Neural cell (in vitro differentiated cells): ENCODE results near the gene ADGRD1. TPM values are rescaled to one million over a fixed set of nuclear protein-coding genes. Genes with fewer than 3 reads are reported as not detected.

ENCODE experiments used
- H2AFZ ChIP-seq: fragments of 200-600, 300-800 bp; sonication (generic), shearing (Covaris generic); 2 replicates; pipeline ENCODE4 v1.6.0; 2014; ENCODE audit warnings: low read depth, mild to moderate bottlenecking, antibody characterized with exemption, low read length, moderate library complexity
- H3F3A ChIP-seq: fragments of 200-600 bp; shearing (Covaris generic); 2 replicates; pipeline ENCODE4 v1.6.1; 2016; ENCODE audit warnings: mild to moderate bottlenecking, moderate library complexity, mixed read lengths, antibody characterized with exemption, low read length; ENCODE audit not compliant: insufficient read depth, poor library complexity, severe bottlenecking
- H3K27ac ChIP-seq: fragments of 200-600, 300-800 bp; sonication (generic), shearing (Covaris generic); 2 replicates; pipeline ENCODE4 v1.5.1; 2014; ENCODE audit warnings: mild to moderate bottlenecking, low read length, moderate library complexity
- H3K27me3 ChIP-seq: fragments of 300-800, 200-600 bp; sonication (generic), shearing (Covaris generic); 2 replicates; pipeline ENCODE4 v1.6.0; 2014; ENCODE audit warnings: mild to moderate bottlenecking, low read depth, low read length, moderate library complexity; ENCODE audit not compliant: insufficient read depth
- H3K36me3 ChIP-seq: fragments of 300-800, 200-600 bp; sonication (generic), shearing (Covaris generic); 2 replicates; pipeline ENCODE4 v1.5.1; 2014; ENCODE audit warnings: mild to moderate bottlenecking, antibody characterized with exemption, low read length, moderate library complexity; ENCODE audit not compliant: insufficient read depth
- H3K4me2 ChIP-seq: fragments of 300-800, 200-600 bp; sonication (generic), shearing (Covaris generic); 2 replicates; pipeline ENCODE4 v1.6.0; 2014; ENCODE audit warnings: mild to moderate bottlenecking, low read length
- H3K4me3 ChIP-seq: fragments of 300-800, 200-600 bp; sonication (generic), shearing (Covaris generic); 2 replicates; pipeline ENCODE4 v1.5.1; 2014; ENCODE audit warnings: mild to moderate bottlenecking, low read length, moderate library complexity
- H3K79me2 ChIP-seq: fragments of 200-600 bp; shearing (Covaris generic); replicated peaks from 2 replicates; pipeline ENCODE4 v1.6.0; 2014; ENCODE audit warnings: mild to moderate bottlenecking, low read length, moderate library complexity; ENCODE audit not compliant: insufficient read depth
- H3K9ac ChIP-seq: fragments of 300-800, 200-600 bp; sonication (generic), shearing (Covaris generic); 2 replicates; pipeline ENCODE4 v1.6.1; 2016; ENCODE audit warnings: mild to moderate bottlenecking, low read length, mixed read lengths
- H3K9me2 ChIP-seq: fragments of 200-600 bp; shearing (Covaris generic); 2 replicates; pipeline ENCODE4 v1.6.1; 2016; ENCODE audit warnings: mild to moderate bottlenecking, low read length, mixed read lengths; ENCODE audit not compliant: insufficient read depth
- H3K9me3 ChIP-seq: fragments of 200-600, 300-800 bp; sonication (generic), shearing (Covaris generic); 2 replicates; pipeline ENCODE4 v1.6.1; 2016; ENCODE audit warnings: mild to moderate bottlenecking, mixed run types, low read length, moderate library complexity, mixed read lengths
- H4K20me1 ChIP-seq: fragments of 200-600 bp; shearing (Covaris generic); 2 replicates; pipeline ENCODE4 v1.6.1; 2016; ENCODE audit warnings: mild to moderate bottlenecking, mixed run types; ENCODE audit not compliant: insufficient read depth
- CTCF ChIP-seq: fragments of 450-650 bp; IDR thresholded peaks from 2 replicates; pipeline ENCODE4 v1.5.1; 2014; ENCODE audit warnings: antibody characterized with exemption, mild to moderate bottlenecking, moderate library complexity; ENCODE audit not compliant: poor library complexity, severe bottlenecking
- EP300 ChIP-seq: fragments of 450-650 bp; conservative IDR thresholded peaks from 2 replicates; pipeline ENCODE4 v1.6.1; 2014; ENCODE audit warnings: antibody characterized with exemption, mild to moderate bottlenecking, moderate library complexity; ENCODE audit not compliant: poor library complexity, severe bottlenecking
- EZH2 ChIP-seq: fragments of 200-600, 300-800 bp; shearing (Covaris generic), sonication (generic); IDR thresholded peaks from 2 replicates; pipeline ENCODE4 v1.6.1; 2014; ENCODE audit warnings: antibody characterized with exemption, low read length, borderline replicate concordance, mild to moderate bottlenecking; ENCODE audit not compliant: insufficient read depth, poor library complexity, severe bottlenecking
- MXI1 ChIP-seq: fragments of 450-650 bp; conservative IDR thresholded peaks from 2 replicates; pipeline ENCODE4 v1.6.1; 2014; ENCODE audit warnings: antibody characterized with exemption, mild to moderate bottlenecking; ENCODE audit not compliant: poor library complexity, severe bottlenecking
- POLR2AphosphoS5 ChIP-seq: IDR thresholded peaks from 2 replicates; pipeline ENCODE4 v1.6.1; 2012
- RAD21 ChIP-seq: fragments of 450-650 bp; conservative IDR thresholded peaks from 2 replicates; pipeline ENCODE4 v1.6.1; 2014; ENCODE audit warnings: antibody characterized with exemption, mild to moderate bottlenecking, moderate library complexity
- REST ChIP-seq: IDR thresholded peaks from 2 replicates; pipeline ENCODE4 v1.6.1; 2012; ENCODE audit warnings: borderline replicate concordance
- SMC3 ChIP-seq: fragments of 450-650 bp; conservative IDR thresholded peaks from 2 replicates; pipeline ENCODE4 v1.6.1; 2014; ENCODE audit warnings: antibody characterized with exemption, mild to moderate bottlenecking, moderate library complexity; ENCODE audit not compliant: poor library complexity
- TAF1 ChIP-seq: IDR thresholded peaks from 2 replicates; pipeline ENCODE4 v1.6.1; 2012; ENCODE audit warnings: low read depth
- polyA plus RNA-seq: library from polyadenylated mRNA; depleted of rRNA; stranded (reverse); fragments of >200 nt; gene quantifications from 2 replicates; pipeline ENCODE4 v1.2.3, GENCODE V29; 2014

The ADGRD1 gene
- polyA plus RNA-seq, 1 donor from 2014 or later, result 1.7 TPM

GRCh38 chr12:131065279-131065678 is 111.6 kb downstream of the ADGRD1 start:
- Histone ChIP-seq H3K27ac (no peak overlapping the region), H3K4me3 (no peak overlapping the region), H3F3A (no peaks in the 10 kb centered on the region), H3K79me2 (no peaks in the 10 kb centered on the region), H3K9me2 (no peaks in the 10 kb centered on the region), H4K20me1 (no peaks in the 10 kb centered on the region), H3K4me2 (no peak overlapping the region), H3K27me3 (no peaks in the 10 kb centered on the region), H3K9ac (no peak overlapping the region), H3K36me3 (no peaks in the 10 kb centered on the region), H2AFZ (no peak overlapping the region), H3K9me3 (no peaks in the 10 kb centered on the region)
- no peak for TF ChIP-seq RAD21
- TF ChIP-seq MXI1, result no peak
- no peak for TF ChIP-seq TAF1
- no peak for TF ChIP-seq CTCF
- no peak for TF ChIP-seq REST
- TF ChIP-seq POLR2AphosphoS5, result no peak
- no peak for TF ChIP-seq SMC3
- no peak for TF ChIP-seq EP300
- TF ChIP-seq EZH2, result no peak

DNA sequence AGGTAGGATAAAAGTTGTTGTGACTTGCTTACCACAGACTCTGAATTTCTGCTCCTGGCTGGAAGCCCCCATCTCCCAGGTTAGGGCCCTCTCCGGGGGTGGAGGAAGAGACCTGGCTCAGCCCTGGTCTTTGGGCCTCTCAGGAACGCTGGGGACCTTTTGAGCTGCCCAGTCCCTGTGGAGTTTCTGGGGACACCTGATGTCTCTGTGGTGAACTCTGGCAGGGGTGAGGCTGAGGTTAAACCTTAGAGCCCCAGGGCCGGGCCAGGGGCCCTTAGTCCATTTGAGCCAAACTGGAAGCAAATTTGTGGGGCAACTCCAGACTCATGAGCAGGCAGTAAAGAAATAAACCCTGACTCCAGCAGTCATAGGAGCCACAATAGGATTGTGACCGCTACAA is 112.1 kb downstream of the ADGRD1 start:
- no peaks in the 10 kb centered on the region for H4K20me1 ChIP-seq
- no peaks in the 10 kb centered on the region for H3K9me2 ChIP-seq
- no peaks in the 10 kb centered on the region for H3K36me3 ChIP-seq
- no peaks in the 10 kb centered on the region for H3K9me3 ChIP-seq
- no peaks in the 10 kb centered on the region for H3K27me3 ChIP-seq
- no peaks in the 10 kb centered on the region for H3F3A ChIP-seq
- TF ChIP-seq REST, result no peak
- TF ChIP-seq EP300, result no peak
- TF ChIP-seq POLR2AphosphoS5, result no peak
- H3K4me3 ChIP-seq, result no peak overlapping the region
- H3K27ac ChIP-seq, result no peak overlapping the region
- H3K79me2 ChIP-seq, result no peaks in the 10 kb centered on the region
- H2AFZ ChIP-seq, result no peak overlapping the region
- H3K4me2 ChIP-seq, result no peak overlapping the region
- no peak overlapping the region for H3K9ac ChIP-seq
